ENCODE data around the gene SMAD4.

GRCh38 chr18:51072586-51073313, 42.7 kb downstream of the SMAD4 start:
- no peak for TF ChIP-seq POLR2A (IDR thresholded peaks at IDR 0.05)
- no peak for TF ChIP-seq CTCF (IDR thresholded peaks at IDR 0.05)
- TF ChIP-seq POLR2AphosphoS5 (IDR thresholded peaks at IDR 0.05) = no peak
- TF ChIP-seq EP300 (IDR thresholded peaks at IDR 0.05) = no peak
